GM12878 (cell line): ENCODE data around the gene GK. TPM values are rescaled to one million over a fixed set of nuclear protein-coding genes. Genes with fewer than 3 reads are reported as not detected.

Experiments used
- ATAC-seq: fragments of 200-7000 bp; cut with Tn5 transposase; 3 replicates; pipeline ENCODE4 v1.9.1; 2020; ENCODE audit warnings: mild to moderate bottlenecking, moderate library complexity
- BruUV-seq: library from RNA; stranded (reverse); fragments of 400-500 nt; replicated peaks from 2 replicates; lab custom pipeline; 2021; lab: Mats Ljungman, UMichigan
- CTCF ChIA-PET: fragments of 300-600 bp; sonication (Branson Sonifier 250); formaldehyde crosslinking; extraction: SDS; loops from one replicate; lab custom pipeline; 2021; ENCODE audit warnings: inconsistent platforms; lab: Yijun Ruan, JAX
- POLR2A ChIA-PET: fragments of 350-600 bp; formaldehyde crosslinking; extraction: SDS; loops from one replicate; lab custom pipeline; 2021; ENCODE audit warnings: inconsistent platforms; lab: Charles Lee
- RAD21 ChIA-PET: fragments of 300-600 bp; sonication (Branson Sonifier 250); formaldehyde crosslinking; loops from one replicate; lab custom pipeline; 2023; ENCODE audit warnings: antibody characterized with exemption; ENCODE audit not compliant: unreplicated experiment; lab: Charles Lee
- SMC1A ChIA-PET: fragments of 300-600 bp; sonication (Branson Sonifier 250); formaldehyde crosslinking; loops from one replicate; lab custom pipeline; 2023; ENCODE audit not compliant: unreplicated experiment, uncharacterized antibody; lab: Charles Lee
- DNase-seq: peaks from one replicate; pipeline ENCODE4 v3.0.0-alpha.2; 2011; ENCODE audit warnings: low read depth, low spot score
- FAIRE-seq: peaks from 3 replicates; lab custom pipeline; 2011; peaks lifted over from hg19 to GRCh38; lab: Jason Lieb, UNC
- H2AFZ ChIP-seq: 2 replicates; pipeline ENCODE4 v1.6.0; 2011; ENCODE audit warnings: low read depth, low read length, control low read depth; ENCODE audit not compliant: control insufficient read depth
- H3K27ac ChIP-seq: 2 replicates; pipeline ENCODE4 v1.5.1; 2011; ENCODE audit warnings: control low read depth; ENCODE audit not compliant: control insufficient read depth, insufficient read depth
- H3K27me3 ChIP-seq, 2 experiments: replicated peaks in 1 of 2; 2 replicates each; pipeline versions ENCODE4 v1.6.0 to v1.6.1; 2011; ENCODE audit warnings: low read length in 1 of 2; ENCODE audit not compliant: control insufficient read depth in 2 of 2, insufficient read depth in 2 of 2
- H3K36me3 ChIP-seq, 2 experiments: 2 replicates each; pipeline ENCODE4 v1.5.1; 2011; ENCODE audit warnings: low read length in 1 of 2; ENCODE audit not compliant: control insufficient read depth in 2 of 2, insufficient read depth in 2 of 2
- H3K4me1 ChIP-seq: 2 replicates; pipeline ENCODE4 v1.6.1; 2011; ENCODE audit warnings: mild to moderate bottlenecking, low read length, moderate library complexity, mixed read lengths; ENCODE audit not compliant: control insufficient read depth, insufficient read depth
- H3K4me2 ChIP-seq: 2 replicates; pipeline ENCODE4 v1.6.0; 2011; ENCODE audit warnings: control low read depth; ENCODE audit not compliant: control insufficient read depth, insufficient read depth
- H3K4me3 ChIP-seq: fragments of 200-600 bp; sonication (generic); 2 replicates; pipeline ENCODE4 v1.5.1; 2016
- H3K79me2 ChIP-seq: 2 replicates; pipeline ENCODE4 v1.6.0; 2011; ENCODE audit warnings: low read length; ENCODE audit not compliant: control insufficient read depth, insufficient read depth
- H3K9ac ChIP-seq: 2 replicates; pipeline ENCODE4 v1.8.0; 2011; ENCODE audit warnings: low read length, control low read depth, mixed read lengths; ENCODE audit not compliant: control insufficient read depth, insufficient read depth
- H3K9me3 ChIP-seq: replicated peaks from 3 replicates; pipeline ENCODE4 v1.5.1; 2011; ENCODE audit warnings: mild to moderate bottlenecking, low read length; ENCODE audit not compliant: control insufficient read depth, insufficient read depth
- H4K20me1 ChIP-seq: 2 replicates; pipeline ENCODE4 v1.6.0; 2011; ENCODE audit not compliant: control insufficient read depth, insufficient read depth
- ATF7 ChIP-seq: fragments of 450-650 bp; IDR thresholded peaks from 2 replicates; pipeline ENCODE4 v1.6.1; 2016; ENCODE audit warnings: low read depth, mild to moderate bottlenecking
- BHLHE40 ChIP-seq, 2 experiments: fragments of 450-650 bp in 1 of 2; IDR thresholded peaks; 2 replicates each; pipeline ENCODE4 v1.6.1; 2011 to 2017; ENCODE audit warnings: low read depth in 2 of 2, borderline replicate concordance in 1 of 2, improper control_type of control experiment in 1 of 2, low read length in 1 of 2, mild to moderate bottlenecking in 1 of 2
- ESRRA ChIP-seq: IDR thresholded peaks from 2 replicates; pipeline ENCODE4 v1.6.1; 2012; ENCODE audit warnings: mild to moderate bottlenecking, low read length, improper control_type of control experiment
- MYC ChIP-seq: IDR thresholded peaks from 2 replicates; pipeline ENCODE4 v1.6.1; 2011; ENCODE audit warnings: mild to moderate bottlenecking, low read length, moderate library complexity, inconsistent platforms; ENCODE audit not compliant: insufficient read depth, insufficient replicate concordance, insufficient read length, severe bottlenecking
- NFIC ChIP-seq: IDR thresholded peaks from 2 replicates; pipeline ENCODE4 v1.6.1; 2012; ENCODE audit warnings: low read depth, mild to moderate bottlenecking, inconsistent platforms, low read length, moderate library complexity
- NR2C2 ChIP-seq: IDR thresholded peaks from 2 replicates; pipeline ENCODE4 v1.6.1; 2011; ENCODE audit warnings: borderline replicate concordance, low read depth; ENCODE audit not compliant: control insufficient read depth, insufficient read length
- PAX8 ChIP-seq: fragments of 450-650 bp; IDR thresholded peaks from 2 replicates; pipeline ENCODE4 v1.6.1; 2017; ENCODE audit warnings: mild to moderate bottlenecking, moderate library complexity
- RAD21 ChIP-seq: IDR thresholded peaks from 2 replicates; pipeline ENCODE4 v1.6.1; 2011; ENCODE audit warnings: mild to moderate bottlenecking, low read depth, low read length, moderate library complexity; ENCODE audit not compliant: insufficient read depth
- SKIL ChIP-seq: fragments of 450-650 bp; IDR thresholded peaks from 2 replicates; pipeline ENCODE4 v1.6.1; 2017; ENCODE audit warnings: mild to moderate bottlenecking, low read depth, inconsistent platforms; ENCODE audit not compliant: poor library complexity, severe bottlenecking
- SUZ12 ChIP-seq: fragments of 200-600 bp; sonication (generic); IDR thresholded peaks from one replicate; pipeline ENCODE4 v1.6.1; 2018; ENCODE audit warnings: antibody characterized with exemption, mild to moderate bottlenecking; ENCODE audit not compliant: unreplicated experiment
- WGBS: methylation state at CpG from one replicate; pipeline ENCODE4 v1.1.6; 2016; ENCODE audit warnings: low lambda C conversion rate; ENCODE audit not compliant: insufficient replicate concordance, insufficient coverage; ENCODE audit errors: missing lambda C conversion rate; 5-methylcytosine and 5-hydroxymethylcytosine counted together
- in situ Hi-C: fragments of 300-500 bp; cut with MboI; formaldehyde crosslinking; loops from 9 replicates; pipeline ENCODE4 v1.14.3; 2018; ENCODE audit warnings: mixed read lengths
- intact Hi-C: fragments of 100-400 bp; cut with micrococcal nuclease; formaldehyde crosslinking; loops from one replicate; pipeline ENCODE4 v1.14.2; 2022; ENCODE audit not compliant: unreplicated experiment
- polyA plus RNA-seq, 11 experiments: library from polyadenylated mRNA; depleted of rRNA in 4 of 11; unstranded in 6 of 11; stranded (reverse) in 5 of 11; fragments of >200 nt; fragmentation: Nextera tagmentation in 4 of 11; fragmentation: Illumina TruSeq in 1 of 11; extraction: Ambion mirVana in 4 of 11; extraction: Trizol in 1 of 11; gene quantifications; 1 replicate in 1 of 11; 2 replicates in 10 of 11; pipeline versions ENCODE4 v1.2.1 to v1.2.3, GENCODE V29; 2011 to 2016; ENCODE audit warnings: inconsistent platforms in 2 of 11, missing spikeins in 2 of 11, low read depth in 1 of 11
- total RNA-seq, 4 experiments: library from RNA; depleted of rRNA in 3 of 4; stranded (reverse); fragments of >200 nt in 3 of 4; fragmentation: Illumina TruSeq in 1 of 4; extraction: Trizol in 1 of 4; gene quantifications; 2 replicates each; pipeline versions ENCODE4 v1.2.1 to v1.2.3, GENCODE V29; 2013 to 2021
- TF ChIP-seq, protein P1 (sequence below): fragments of 450-650 bp; formaldehyde crosslinking; IDR thresholded peaks from 2 replicates; pipeline ENCODE4 v1.5.0; 2022; ENCODE audit warnings: mild to moderate bottlenecking, missing genetic modification characterization
- TF ChIP-seq, protein P2 (sequence below): fragments of 450-650 bp; IDR thresholded peaks from 2 replicates; pipeline ENCODE4 v1.6.1; 2016; ENCODE audit warnings: mild to moderate bottlenecking

The GK gene
- total and polyA plus RNA-seq, 10 of the 15 experiments (the other 5 are each of a cell fraction or from before 2014, with no cell fraction given): 6.3 to 22.3 (median 11.1) TPM

DNA sequence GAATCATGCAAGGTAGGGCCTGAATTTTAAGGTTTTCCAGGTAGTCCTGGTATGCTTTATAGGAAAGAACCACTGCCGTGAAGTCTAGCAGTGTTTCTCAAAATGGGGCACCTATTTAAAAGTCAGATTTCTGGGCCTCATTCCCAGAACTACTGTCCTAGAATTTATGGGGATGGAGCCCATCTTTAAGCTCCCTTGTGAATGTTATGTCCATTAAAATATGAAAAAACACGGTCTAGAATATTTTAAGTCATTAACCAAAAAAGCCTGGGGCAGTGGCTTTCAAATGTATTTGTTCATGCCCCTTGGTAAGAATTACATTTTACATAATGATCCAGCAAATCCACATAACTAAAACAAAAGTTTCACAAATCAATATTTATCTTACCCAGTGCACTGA is 35.4 kb downstream of the GK start:
- 55% methylated on average over 2 of the region's 2 CpGs for WGBS
- H3K4me3 ChIP-seq: no peak overlapping the region
- TF ChIP-seq SUZ12: no peak
- TF ChIP-seq PAX8: no peak
- TF ChIP-seq BHLHE40 (IDR thresholded peaks at IDR 0.05; ENCODE audit: borderline replicate concordance in 1 of 2, low read depth in 2 of 2, low read length in 1 of 2): no peak
- no peak for TF ChIP-seq MYC
- TF ChIP-seq NFIC: no peak
- TF ChIP-seq, protein P1, sequence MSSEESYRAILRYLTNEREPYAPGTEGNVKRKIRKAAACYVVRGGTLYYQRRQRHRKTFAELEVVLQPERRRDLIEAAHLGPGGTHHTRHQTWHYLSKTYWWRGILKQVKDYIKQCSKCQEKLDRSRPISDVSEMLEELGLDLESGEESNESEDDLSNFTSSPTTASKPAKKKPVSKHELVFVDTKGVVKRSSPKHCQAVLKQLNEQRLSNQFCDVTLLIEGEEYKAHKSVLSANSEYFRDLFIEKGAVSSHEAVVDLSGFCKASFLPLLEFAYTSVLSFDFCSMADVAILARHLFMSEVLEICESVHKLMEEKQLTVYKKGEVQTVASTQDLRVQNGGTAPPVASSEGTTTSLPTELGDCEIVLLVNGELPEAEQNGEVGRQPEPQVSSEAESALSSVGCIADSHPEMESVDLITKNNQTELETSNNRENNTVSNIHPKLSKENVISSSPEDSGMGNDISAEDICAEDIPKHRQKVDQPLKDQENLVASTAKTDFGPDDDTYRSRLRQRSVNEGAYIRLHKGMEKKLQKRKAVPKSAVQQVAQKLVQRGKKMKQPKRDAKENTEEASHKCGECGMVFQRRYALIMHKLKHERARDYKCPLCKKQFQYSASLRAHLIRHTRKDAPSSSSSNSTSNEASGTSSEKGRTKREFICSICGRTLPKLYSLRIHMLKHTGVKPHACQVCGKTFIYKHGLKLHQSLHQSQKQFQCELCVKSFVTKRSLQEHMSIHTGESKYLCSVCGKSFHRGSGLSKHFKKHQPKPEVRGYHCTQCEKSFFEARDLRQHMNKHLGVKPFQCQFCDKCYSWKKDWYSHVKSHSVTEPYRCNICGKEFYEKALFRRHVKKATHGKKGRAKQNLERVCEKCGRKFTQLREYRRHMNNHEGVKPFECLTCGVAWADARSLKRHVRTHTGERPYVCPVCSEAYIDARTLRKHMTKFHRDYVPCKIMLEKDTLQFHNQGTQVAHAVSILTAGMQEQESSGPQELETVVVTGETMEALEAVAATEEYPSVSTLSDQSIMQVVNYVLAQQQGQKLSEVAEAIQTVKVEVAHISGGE (CRISPR knock-in tag): no peak
- TF ChIP-seq NR2C2: no peak
- no peak for TF ChIP-seq ATF7
- TF ChIP-seq, protein P2, sequence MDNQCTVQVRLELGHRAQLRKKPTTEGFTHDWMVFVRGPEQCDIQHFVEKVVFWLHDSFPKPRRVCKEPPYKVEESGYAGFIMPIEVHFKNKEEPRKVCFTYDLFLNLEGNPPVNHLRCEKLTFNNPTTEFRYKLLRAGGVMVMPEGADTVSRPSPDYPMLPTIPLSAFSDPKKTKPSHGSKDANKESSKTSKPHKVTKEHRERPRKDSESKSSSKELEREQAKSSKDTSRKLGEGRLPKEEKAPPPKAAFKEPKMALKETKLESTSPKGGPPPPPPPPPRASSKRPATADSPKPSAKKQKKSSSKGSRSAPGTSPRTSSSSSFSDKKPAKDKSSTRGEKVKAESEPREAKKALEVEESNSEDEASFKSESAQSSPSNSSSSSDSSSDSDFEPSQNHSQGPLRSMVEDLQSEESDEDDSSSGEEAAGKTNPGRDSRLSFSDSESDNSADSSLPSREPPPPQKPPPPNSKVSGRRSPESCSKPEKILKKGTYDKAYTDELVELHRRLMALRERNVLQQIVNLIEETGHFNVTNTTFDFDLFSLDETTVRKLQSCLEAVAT: no peak
- TF ChIP-seq RAD21: no peak
- TF ChIP-seq SKIL: no peak
- no peak for TF ChIP-seq ESRRA
- TF ChIP-seq, all 136 proteins: peak for 0
- RAD21 ChIA-PET: no interaction called here
- Histone ChIP-seq H3K9me3 (no peaks in the 10 kb centered on the region), H3K27ac (no peak overlapping the region), H3K4me1 (no peaks in the 10 kb centered on the region), H4K20me1 (no peaks in the 10 kb centered on the region), H3K4me2 (no peak overlapping the region), H3K79me2 (no peaks in the 10 kb centered on the region), H3K9ac (no peak overlapping the region), H2AFZ (no peak overlapping the region), H3K36me3 (no peaks in the 10 kb centered on the region), H3K27me3 (no peaks in the 10 kb centered on the region; a peak in 1 of 4 replicates)
- POLR2A ChIA-PET: no interaction called here
- no peak for FAIRE-seq
- CTCF ChIA-PET: interaction anchor here (1.2 to 2.0 kb wide), 2 partner anchors 9 to 12 kb away, joined by 3 to 4 read pairs; no protein-coding TSS in a partner anchor
- in situ Hi-C loops (no loop called here), intact Hi-C loops (no loop called here)
- DNase-seq: no peak
- ATAC-seq: no peak
- BruUV-seq: no TSS peak
- SMC1A ChIA-PET: no interaction called here
